Measurements from ENCODE around the gene CTCF.

CTCF gene

GRCh38 chr16:67663877-67664222 lies 101.5 kb downstream of the CTCF start:
- Histone ChIP-seq H3K36me3 (ENCODE audit: insufficient read depth, low read depth, low read length) (no peaks in the 10 kb centered on the region), H3K27ac (ENCODE audit: low read length) (no peak overlapping the region), H3K4me1 (ENCODE audit: insufficient read depth, low read length) (peaks cover 10% of the 10 kb centered on the region; the same call in 1 of the 2 replicates)

GRCh38 chr16:67664258-67664657 lies 101.9 kb downstream of the CTCF start:
- H3K36me3 ChIP-seq (ENCODE audit: insufficient read depth, low read depth, low read length), result no peaks in the 10 kb centered on the region
- peaks cover 7% of the 10 kb centered on the region; the same call in 1 of the 2 replicates for H3K4me1 ChIP-seq (ENCODE audit: insufficient read depth, low read length)

More at GRCh38 chr16:67663877-67664222, 101.5 kb downstream of the CTCF start:
- H3K4me3 ChIP-seq (ENCODE audit: low read length), result no peak overlapping the region
- peaks cover 23% of the 10 kb centered on the region for H3K27me3 ChIP-seq (ENCODE audit: insufficient read depth, low read length)
- no peak overlapping the region for H3K9ac ChIP-seq (ENCODE audit: low read depth, low read length)
- no peaks in the 10 kb centered on the region for H3K9me3 ChIP-seq (ENCODE audit: insufficient read depth, low read depth, low read length)

GRCh38 chr16:67664871-67665270 lies 102.5 kb downstream of the CTCF start:
- Histone ChIP-seq H3K9ac (ENCODE audit: low read depth, low read length) (no peak overlapping the region), H3K27ac (ENCODE audit: low read length) (no peak overlapping the region), H3K36me3 (ENCODE audit: insufficient read depth, low read depth, low read length) (no peaks in the 10 kb centered on the region), H3K4me3 (ENCODE audit: low read length) (no peak overlapping the region), H3K9me3 (ENCODE audit: insufficient read depth, low read depth, low read length) (no peaks in the 10 kb centered on the region), H3K27me3 (ENCODE audit: insufficient read depth, low read length) (peaks cover 18% of the 10 kb centered on the region), H3K4me1 (ENCODE audit: insufficient read depth, low read length) (0 out of 2 replicates have a peak, but pooled peaks cover 5% of the 10 kb centered on the region)

More at GRCh38 chr16:67664258-67664657, 101.9 kb downstream of the CTCF start:
- no peak overlapping the region for H3K9ac ChIP-seq (ENCODE audit: low read depth, low read length)
- no peak overlapping the region for H3K27ac ChIP-seq (ENCODE audit: low read length)
- no peak overlapping the region for H3K4me3 ChIP-seq (ENCODE audit: low read length)
- H3K27me3 ChIP-seq (ENCODE audit: insufficient read depth, low read length), result peaks cover 19% of the 10 kb centered on the region
- no peaks in the 10 kb centered on the region for H3K9me3 ChIP-seq (ENCODE audit: insufficient read depth, low read depth, low read length)

- Histone ChIP-seq H3K9me3 (ENCODE audit: insufficient read depth, low read depth, low read length) (no peaks in the 10 kb centered on the region), H3K27me3 (ENCODE audit: insufficient read depth, low read length) (peaks cover 18% of the 10 kb centered on the region), H3K4me3 (ENCODE audit: low read length) (peak overlapping the region; percentile 62), H3K27ac (ENCODE audit: low read length) (no peak overlapping the region), H3K4me1 (ENCODE audit: insufficient read depth, low read length) (0 out of 2 replicates have a peak, but pooled peaks cover 5% of the 10 kb centered on the region), H3K36me3 (ENCODE audit: insufficient read depth, low read depth, low read length) (no peaks in the 10 kb centered on the region), H3K9ac (ENCODE audit: low read depth, low read length) (peak overlapping the region; percentile 69; the same call in 1 of the 2 replicates)
Observed at GRCh38 chr16:67665598-67665997, 103.3 kb downstream of the CTCF start.

GRCh38 chr16:67666032-67666551 lies 103.8 kb downstream of the CTCF start:
- H3K36me3 ChIP-seq (ENCODE audit: insufficient read depth, low read depth, low read length), result no peaks in the 10 kb centered on the region
- H3K4me3 ChIP-seq (ENCODE audit: low read length), result peak overlapping the region; percentile 62
- H3K27me3 ChIP-seq (ENCODE audit: insufficient read depth, low read length), result peaks cover 18% of the 10 kb centered on the region
- no peaks in the 10 kb centered on the region for H3K9me3 ChIP-seq (ENCODE audit: insufficient read depth, low read depth, low read length)
- H3K4me1 ChIP-seq (ENCODE audit: insufficient read depth, low read length), result 0 out of 2 replicates have a peak, but pooled peaks cover 5% of the 10 kb centered on the region
- no peak overlapping the region for H3K27ac ChIP-seq (ENCODE audit: low read length)
- H3K9ac ChIP-seq (ENCODE audit: low read depth, low read length), result peak overlapping the region; percentile 69; the same call in 1 of the 2 replicates

- Histone ChIP-seq H3K4me3 (ENCODE audit: low read length) (peak within 1 kb of the TSS; percentile 62), H3K36me3 (ENCODE audit: insufficient read depth, low read depth, low read length) (no peaks in the 10 kb centered on the region), H3K9me3 (ENCODE audit: insufficient read depth, low read depth, low read length) (no peaks in the 10 kb centered on the region), H3K27ac (ENCODE audit: low read length) (no peak within 1 kb of the TSS), H3K27me3 (ENCODE audit: insufficient read depth, low read length) (peaks cover 13% of the 10 kb centered on the region), H3K4me1 (ENCODE audit: insufficient read depth, low read length) (0 out of 2 replicates have a peak, but pooled peaks cover under 1% of the 10 kb centered on the region), H3K9ac (ENCODE audit: low read depth, low read length) (peak within 1 kb of the TSS; percentile 69; the same call in 1 of the 2 replicates)
Observed at GRCh38 chr16:67666559-67667452, 104.5 kb downstream of the CTCF start, which contains the start of the genes C16orf86 and ENKD1. TSS of gene C16orf86 (plus strand) at chr16:67666814. CDS start at chr16:67666971, 157 bp downstream. TSS of gene ENKD1 (minus strand) at chr16:67666750. CDS start at chr16:67666442, 308 bp downstream.

GRCh38 chr16:67667453-67667816 lies 105.1 kb downstream of the CTCF start:
- Histone ChIP-seq H3K9me3 (ENCODE audit: insufficient read depth, low read depth, low read length) (no peaks in the 10 kb centered on the region), H3K4me1 (ENCODE audit: insufficient read depth, low read length) (no peaks in the 10 kb centered on the region), H3K27ac (ENCODE audit: low read length) (no peak overlapping the region), H3K4me3 (ENCODE audit: low read length) (peak overlapping the region; percentile 62; the same call in 1 of the 2 replicates), H3K9ac (ENCODE audit: low read depth, low read length) (no peak overlapping the region), H3K27me3 (ENCODE audit: insufficient read depth, low read length) (peaks cover 8% of the 10 kb centered on the region), H3K36me3 (ENCODE audit: insufficient read depth, low read depth, low read length) (no peaks in the 10 kb centered on the region)

- Histone ChIP-seq H3K4me1 (ENCODE audit: insufficient read depth, low read length) (no peaks in the 10 kb centered on the region), H3K27me3 (ENCODE audit: insufficient read depth, low read length) (peaks cover 8% of the 10 kb centered on the region), H3K27ac (ENCODE audit: low read length) (no peak overlapping the region), H3K9ac (ENCODE audit: low read depth, low read length) (no peak overlapping the region), H3K36me3 (ENCODE audit: insufficient read depth, low read depth, low read length) (no peaks in the 10 kb centered on the region), H3K4me3 (ENCODE audit: low read length) (no peak overlapping the region), H3K9me3 (ENCODE audit: insufficient read depth, low read depth, low read length) (no peaks in the 10 kb centered on the region)
Observed at GRCh38 chr16:67667817-67668494, 105.6 kb downstream of the CTCF start.

GRCh38 chr16:67668495-67669157 lies 106.3 kb downstream of the CTCF start:
- Histone ChIP-seq H3K9me3 (ENCODE audit: insufficient read depth, low read depth, low read length) (no peaks in the 10 kb centered on the region), H3K27me3 (ENCODE audit: insufficient read depth, low read length) (peaks cover 8% of the 10 kb centered on the region), H3K9ac (ENCODE audit: low read depth, low read length) (no peak overlapping the region), H3K4me3 (ENCODE audit: low read length) (no peak overlapping the region), H3K27ac (ENCODE audit: low read length) (no peak overlapping the region), H3K36me3 (ENCODE audit: insufficient read depth, low read depth, low read length) (no peaks in the 10 kb centered on the region), H3K4me1 (ENCODE audit: insufficient read depth, low read length) (no peaks in the 10 kb centered on the region)

- Histone ChIP-seq H3K27ac (ENCODE audit: low read length) (no peak overlapping the region), H3K4me3 (ENCODE audit: low read length) (no peak overlapping the region), H3K27me3 (ENCODE audit: insufficient read depth, low read length) (peaks cover 8% of the 10 kb centered on the region), H3K9me3 (ENCODE audit: insufficient read depth, low read depth, low read length) (no peaks in the 10 kb centered on the region), H3K9ac (ENCODE audit: low read depth, low read length) (no peak overlapping the region), H3K4me1 (ENCODE audit: insufficient read depth, low read length) (no peaks in the 10 kb centered on the region), H3K36me3 (ENCODE audit: insufficient read depth, low read depth, low read length) (no peaks in the 10 kb centered on the region)
Observed at GRCh38 chr16:67669499-67670101, 107.3 kb downstream of the CTCF start.

- no peaks in the 10 kb centered on the region for H3K36me3 ChIP-seq (ENCODE audit: insufficient read depth, low read depth, low read length)
- peaks cover 3% of the 10 kb centered on the region for H3K27me3 ChIP-seq (ENCODE audit: insufficient read depth, low read length)
- no peak overlapping the region for H3K4me3 ChIP-seq (ENCODE audit: low read length)
- no peak overlapping the region for H3K27ac ChIP-seq (ENCODE audit: low read length)
- no peak overlapping the region for H3K9ac ChIP-seq (ENCODE audit: low read depth, low read length)
- no peaks in the 10 kb centered on the region for H3K4me1 ChIP-seq (ENCODE audit: insufficient read depth, low read length)
- no peaks in the 10 kb centered on the region for H3K9me3 ChIP-seq (ENCODE audit: insufficient read depth, low read depth, low read length)
Observed at GRCh38 chr16:67672306-67672705, 110.0 kb downstream of the CTCF start.
